NCI-H128 (cell line): ENCODE data around the gene YARS2.

Experiments used
- DNase-seq: peaks from one replicate; lab custom pipeline; 2025; ENCODE audit not compliant: unreplicated experiment; lab: John Stamatoyannopoulos, UW

The YARS2 gene

GRCh38 chr12:32755654-32756475, at the start of gene YARS2:
TSS of gene YARS2 (minus strand) at chr12:32755897. CDS start at chr12:32755874, 23 bp downstream.
- peak; percentile 97 for DNase-seq

GRCh38 chr12:32804301-32804700, 48.6 kb upstream of the YARS2 start:
- no peak for DNase-seq

- no peak for DNase-seq
These were observed 45.7 kb upstream of the YARS2 start for GRCh38 chr12:32801269-32801980.

- DNase-seq: no peak
These were observed 38.6 kb upstream of the YARS2 start for GRCh38 chr12:32794281-32794680.

GRCh38 chr12:32789916-32790315, 34.2 kb upstream of the YARS2 start:
- DNase-seq: no peak

- no peak for DNase-seq
These were observed 33.7 kb upstream of the YARS2 start for GRCh38 chr12:32789446-32789845.

GRCh38 chr12:32788405-32788804, 32.7 kb upstream of the YARS2 start:
- no peak for DNase-seq

- DNase-seq: no peak
These were observed 29.9 kb upstream of the YARS2 start for GRCh38 chr12:32785557-32785956.

- no peak for DNase-seq
These were observed 27.3 kb upstream of the YARS2 start for GRCh38 chr12:32783029-32783428.

GRCh38 chr12:32780071-32780470, 24.4 kb upstream of the YARS2 start:
- DNase-seq: no peak

- DNase-seq: no peak
These were observed 22.0 kb upstream of the YARS2 start for GRCh38 chr12:32777691-32778175.

- no peak for DNase-seq
These were observed 21.5 kb upstream of the YARS2 start for GRCh38 chr12:32777159-32777558.

- DNase-seq: no peak
These were observed 20.6 kb upstream of the YARS2 start for GRCh38 chr12:32776258-32776657.

GRCh38 chr12:32773691-32774090, 18.0 kb upstream of the YARS2 start:
- no peak for DNase-seq

GRCh38 chr12:32770141-32770540, 14.4 kb upstream of the YARS2 start:
- no peak for DNase-seq

- no peak for DNase-seq
These were observed 12.8 kb upstream of the YARS2 start for GRCh38 chr12:32768518-32768917.

GRCh38 chr12:32765906-32766305, 10.2 kb upstream of the YARS2 start:
- DNase-seq: peak; percentile 13

GRCh38 chr12:32761716-32762115, 6.0 kb upstream of the YARS2 start:
- no peak for DNase-seq

GRCh38 chr12:32757157-32757556, 1.5 kb upstream of the YARS2 start:
- no peak for DNase-seq

- DNase-seq: no peak
These were observed 874 bp upstream of the YARS2 start for GRCh38 chr12:32756476-32757066.

- peak; percentile 70 for DNase-seq
These were observed 545 bp downstream of the YARS2 start for GRCh38 chr12:32755051-32755653.
